HuH-7.5 (cell line): ENCODE results near the gene GIT2.
"Not testable (repeated sequence)": the region's sequence is repeated elsewhere in the genome, so short reads cannot be mapped to it uniquely, and the experiment has no call there.

ENCODE experiments used
- DNase-seq: peaks from one replicate; pipeline ENCODE4 v3.0.0; 2011; ENCODE audit warnings: low spot score

Gene GIT2

GRCh38 chr12:109946505-109946904, 49.7 kb downstream of the GIT2 start:
- DNase-seq = no peak

- no peak for DNase-seq
These were observed 51.4 kb downstream of the GIT2 start for GRCh38 chr12:109944561-109945359.

- no peak for DNase-seq
These were observed 52.4 kb downstream of the GIT2 start for GRCh38 chr12:109943811-109944210.

GRCh38 chr12:109940339-109940923, 55.7 kb downstream of the GIT2 start:
- DNase-seq = no peak

GRCh38 chr12:109939504-109939903, 56.7 kb downstream of the GIT2 start:
- DNase-seq = no peak

GRCh38 chr12:109938947-109939346, 57.2 kb downstream of the GIT2 start:
- no peak for DNase-seq

GRCh38 chr12:109937371-109937770, 58.8 kb downstream of the GIT2 start:
- DNase-seq = no peak

- DNase-seq = no peak
These were observed 62.1 kb downstream of the GIT2 start for GRCh38 chr12:109934026-109934425.

- DNase-seq = no peak
These were observed 63.2 kb downstream of the GIT2 start for GRCh38 chr12:109932878-109933503.

- DNase-seq = no peak
These were observed 65.0 kb downstream of the GIT2 start for GRCh38 chr12:109931143-109931542.

- no peak for DNase-seq
These were observed 66.0 kb downstream of the GIT2 start for GRCh38 chr12:109930028-109930800.

GRCh38 chr12:109929326-109929725, 66.8 kb downstream of the GIT2 start:
- DNase-seq = not testable (repeated sequence)

- no peak for DNase-seq
These were observed 68.0 kb downstream of the GIT2 start for GRCh38 chr12:109928058-109928656.

GRCh38 chr12:109927622-109928021, 68.5 kb downstream of the GIT2 start:
- peak; percentile 72 for DNase-seq

- no peak for DNase-seq
These were observed 69.5 kb downstream of the GIT2 start for GRCh38 chr12:109926488-109927210.

- DNase-seq = no peak
These were observed 70.2 kb downstream of the GIT2 start for GRCh38 chr12:109926016-109926415.

GRCh38 chr12:109925185-109925840, 70.9 kb downstream of the GIT2 start:
- no peak for DNase-seq

- no peak for DNase-seq
These were observed 72.5 kb downstream of the GIT2 start for GRCh38 chr12:109923481-109924245.

- DNase-seq = no peak
These were observed 73.1 kb downstream of the GIT2 start for GRCh38 chr12:109923038-109923437.

- DNase-seq = no peak
These were observed 74.2 kb downstream of the GIT2 start for GRCh38 chr12:109921982-109922381.
